ENCODE results near the gene SH3RF1.

SH3RF1 gene

DNA sequence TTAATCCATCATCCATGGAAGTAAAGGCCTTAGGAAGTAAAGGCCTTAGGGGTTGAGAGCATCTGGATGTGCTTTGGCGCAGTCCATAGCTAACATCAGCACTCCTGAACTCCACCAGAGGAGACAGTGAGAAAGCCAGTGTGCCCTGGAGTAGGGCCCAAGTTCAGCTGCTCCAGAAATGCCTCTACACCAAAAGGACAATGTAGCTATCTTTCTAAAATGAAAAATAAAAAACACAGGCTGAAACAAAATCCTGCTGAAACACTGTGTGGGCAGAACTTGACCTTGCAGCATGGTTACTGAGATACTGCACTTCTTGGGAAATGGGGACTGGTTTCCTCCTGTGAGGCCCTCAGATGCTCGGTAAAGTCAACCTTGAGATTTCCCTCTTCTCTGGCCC, 29.3 kb downstream of the SH3RF1 start:
- TF ChIP-seq, protein P1, sequence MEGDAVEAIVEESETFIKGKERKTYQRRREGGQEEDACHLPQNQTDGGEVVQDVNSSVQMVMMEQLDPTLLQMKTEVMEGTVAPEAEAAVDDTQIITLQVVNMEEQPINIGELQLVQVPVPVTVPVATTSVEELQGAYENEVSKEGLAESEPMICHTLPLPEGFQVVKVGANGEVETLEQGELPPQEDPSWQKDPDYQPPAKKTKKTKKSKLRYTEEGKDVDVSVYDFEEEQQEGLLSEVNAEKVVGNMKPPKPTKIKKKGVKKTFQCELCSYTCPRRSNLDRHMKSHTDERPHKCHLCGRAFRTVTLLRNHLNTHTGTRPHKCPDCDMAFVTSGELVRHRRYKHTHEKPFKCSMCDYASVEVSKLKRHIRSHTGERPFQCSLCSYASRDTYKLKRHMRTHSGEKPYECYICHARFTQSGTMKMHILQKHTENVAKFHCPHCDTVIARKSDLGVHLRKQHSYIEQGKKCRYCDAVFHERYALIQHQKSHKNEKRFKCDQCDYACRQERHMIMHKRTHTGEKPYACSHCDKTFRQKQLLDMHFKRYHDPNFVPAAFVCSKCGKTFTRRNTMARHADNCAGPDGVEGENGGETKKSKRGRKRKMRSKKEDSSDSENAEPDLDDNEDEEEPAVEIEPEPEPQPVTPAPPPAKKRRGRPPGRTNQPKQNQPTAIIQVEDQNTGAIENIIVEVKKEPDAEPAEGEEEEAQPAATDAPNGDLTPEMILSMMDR (IDR thresholded peaks at IDR 0.05; ENCODE audit: extremely low read depth, missing control alignments): no peak
- DNase-seq (ENCODE audit: low spot score): no peak

DNA sequence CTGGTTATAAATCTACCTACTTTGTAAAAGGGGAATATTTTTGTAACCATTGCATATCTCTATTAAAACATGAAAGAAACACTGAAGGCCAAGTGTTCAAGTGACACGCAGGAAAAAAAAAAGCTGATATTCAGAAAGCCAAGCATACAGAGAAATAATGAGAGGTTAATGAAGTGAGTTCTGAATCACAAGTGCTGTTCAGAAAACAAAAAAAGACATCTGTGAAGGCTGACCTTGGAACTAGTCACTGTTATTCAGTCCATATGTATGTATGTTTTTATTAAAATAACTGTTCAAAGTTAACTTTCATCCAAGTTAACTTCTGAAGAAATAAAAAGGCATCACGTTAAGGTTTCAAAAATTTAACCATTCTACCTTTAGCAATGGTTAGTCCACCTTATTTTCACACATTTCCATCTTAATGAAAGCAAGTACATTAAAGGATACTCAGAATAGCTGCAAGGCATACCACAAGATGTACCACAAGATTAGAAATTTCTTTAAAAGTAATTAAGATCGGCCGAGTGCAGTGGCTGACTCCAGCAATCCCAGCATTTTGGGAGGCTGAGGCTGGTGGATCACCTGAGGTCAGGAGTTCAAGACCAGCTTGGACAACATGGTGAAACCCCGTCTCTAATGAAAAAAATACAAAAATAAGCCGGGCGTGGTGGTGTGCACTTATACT, 31.4 kb downstream of the SH3RF1 start:
- DNase-seq (ENCODE audit: low spot score): no peak
- TF ChIP-seq, protein P1 (IDR thresholded peaks at IDR 0.05; ENCODE audit: extremely low read depth, missing control alignments): no peak

DNA sequence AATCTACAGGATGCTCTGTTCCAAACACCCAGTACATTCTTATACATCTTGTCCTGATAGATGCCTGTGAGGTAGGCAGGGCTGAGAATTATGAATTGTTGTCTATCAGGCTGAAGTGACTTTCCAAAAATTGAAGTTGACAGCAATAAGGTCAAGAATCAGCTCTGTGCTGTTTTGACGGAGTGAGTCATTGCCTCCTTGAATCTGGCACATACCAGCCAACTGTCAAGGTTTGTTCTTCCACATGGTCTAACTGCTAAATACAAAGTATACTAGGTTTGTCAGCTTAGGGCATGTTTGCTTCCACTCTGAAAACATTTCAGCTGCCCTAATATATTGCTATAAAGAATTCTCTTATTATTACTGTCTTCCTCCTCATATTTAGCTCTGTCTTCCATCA, 32.3 kb downstream of the SH3RF1 start:
- no peak for DNase-seq (ENCODE audit: low spot score)
- TF ChIP-seq, protein P1 (IDR thresholded peaks at IDR 0.05; ENCODE audit: extremely low read depth, missing control alignments): no peak

DNA sequence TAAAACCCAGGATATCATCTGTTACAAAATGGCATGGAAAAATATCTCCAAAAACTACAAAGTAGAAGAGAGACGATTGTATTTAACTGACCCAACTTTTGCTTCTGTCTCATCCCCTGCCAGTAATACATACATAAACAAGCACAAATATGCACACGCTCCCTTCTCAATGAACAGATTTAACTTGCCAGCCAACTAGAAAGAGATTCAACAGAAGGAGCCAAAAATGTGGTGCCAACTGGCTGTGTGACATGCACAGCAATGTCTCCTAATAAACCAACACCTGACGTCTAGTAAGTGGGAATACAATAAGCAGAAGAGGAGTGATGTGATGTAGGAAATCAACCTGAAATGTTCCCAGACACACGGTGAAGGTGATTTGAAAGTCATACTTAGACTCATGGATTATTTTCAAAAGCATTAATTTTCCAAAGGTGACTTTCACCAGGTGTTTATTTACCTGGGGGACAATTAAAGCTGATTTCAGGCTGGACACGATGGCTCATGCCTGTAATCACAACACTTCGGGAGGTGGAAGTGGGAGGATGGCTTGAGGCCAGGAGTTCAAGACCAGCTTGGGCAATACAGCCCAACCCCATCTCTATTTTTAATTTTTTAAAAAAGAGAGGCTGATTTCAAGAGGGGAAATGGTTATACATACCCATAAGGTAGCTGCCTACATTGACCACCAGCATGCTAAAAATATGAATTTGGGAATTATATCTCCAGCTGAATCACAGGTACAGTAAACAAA, 33.7 kb downstream of the SH3RF1 start:
- no peak for DNase-seq (ENCODE audit: low spot score)
- TF ChIP-seq, protein P1 (IDR thresholded peaks at IDR 0.05; ENCODE audit: extremely low read depth, missing control alignments): no peak

DNA sequence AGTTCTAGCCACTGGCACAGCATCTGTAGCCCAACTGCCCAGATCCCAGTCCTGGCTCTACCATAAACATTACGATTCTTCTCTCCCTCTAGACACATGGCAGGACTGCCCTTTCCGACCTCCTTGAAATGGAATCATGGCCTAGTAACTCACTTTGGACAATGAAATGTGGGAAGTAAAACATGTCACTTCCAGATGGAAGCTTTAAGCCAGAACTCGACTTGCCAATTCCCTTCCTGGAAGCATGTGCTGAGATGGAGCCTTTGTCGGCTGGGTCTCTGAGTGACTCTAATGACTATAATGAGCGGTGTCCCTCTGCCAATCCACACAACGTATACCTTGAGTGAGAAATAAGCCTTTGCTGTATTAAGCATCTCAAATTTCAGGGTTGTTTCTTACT, 34.7 kb downstream of the SH3RF1 start:
- no peak for DNase-seq (ENCODE audit: low spot score)
- TF ChIP-seq, protein P1 (IDR thresholded peaks at IDR 0.05; ENCODE audit: extremely low read depth, missing control alignments): no peak

DNA sequence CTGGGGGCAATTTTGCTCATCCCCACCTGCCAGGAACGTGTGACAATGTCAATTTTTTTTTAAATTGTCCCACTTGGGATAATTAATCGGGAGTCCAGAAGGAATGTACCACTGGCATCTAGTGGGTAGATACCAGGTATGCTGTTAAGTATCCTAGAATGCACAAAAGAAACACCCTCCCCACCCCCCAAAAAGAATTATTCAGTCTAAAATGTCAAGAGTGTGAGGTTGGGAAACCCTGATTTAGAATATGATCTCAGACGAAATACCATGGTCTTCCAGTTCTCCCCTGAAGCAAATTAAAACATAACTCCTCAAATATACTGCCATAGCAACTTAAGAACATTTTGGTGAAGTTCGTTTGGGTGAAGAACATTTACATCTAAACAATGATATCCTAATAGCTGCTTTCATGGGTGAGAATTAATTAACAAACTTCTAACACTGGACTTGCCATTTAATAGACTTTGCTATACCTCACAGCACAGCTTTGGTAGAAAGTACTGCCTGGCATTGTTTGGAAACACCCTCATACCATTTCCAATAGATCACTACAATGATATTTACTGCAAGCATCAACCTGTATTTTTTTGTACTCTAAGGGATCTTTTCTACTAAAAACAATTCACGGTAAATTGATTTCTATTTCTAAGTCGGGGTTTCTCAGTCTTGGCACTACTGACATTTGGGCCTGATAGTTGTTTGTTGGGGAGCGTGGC, 36.5 kb downstream of the SH3RF1 start:
- TF ChIP-seq, protein P1 (IDR thresholded peaks at IDR 0.05; ENCODE audit: extremely low read depth, missing control alignments): no peak
- no peak for DNase-seq (ENCODE audit: low spot score)

DNA sequence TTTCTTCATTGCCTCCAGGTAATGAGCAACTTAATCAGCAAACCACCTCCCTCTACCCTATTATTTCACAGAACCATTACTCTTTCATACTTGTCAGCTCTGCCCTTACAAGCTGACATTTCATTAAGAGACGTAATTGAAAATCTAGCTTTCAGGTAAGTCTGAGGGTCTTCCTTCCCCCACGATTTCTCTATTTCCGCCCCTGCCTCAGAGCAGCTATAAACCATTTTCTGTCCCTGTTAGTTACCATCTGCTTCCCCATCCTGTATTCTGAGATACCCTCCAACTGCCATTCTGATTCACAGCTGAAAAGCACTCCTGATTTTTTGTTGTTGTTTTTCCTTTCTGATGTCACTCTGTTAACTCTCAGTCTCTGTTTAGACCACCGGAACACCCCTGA, 37.1 kb downstream of the SH3RF1 start:
- TF ChIP-seq, protein P1 (IDR thresholded peaks at IDR 0.05; ENCODE audit: extremely low read depth, missing control alignments): no peak
- DNase-seq (ENCODE audit: low spot score): no peak

Data from GM20000 (cell line).